Suprapubic skin (tissue), 4 donors: ENCODE data around the gene IKZF2. TPM values are rescaled to one million over a fixed set of nuclear protein-coding genes. Genes with fewer than 3 reads are reported as not detected.

Experiments used
- DNase-seq, 2 donors: peaks; one replicate each; pipeline ENCODE4 v3.0.0-alpha.2; 2019; ENCODE audit warnings: low spot score in 2 of 2
- H3K27ac ChIP-seq: fragments of 200-600 bp; sonication (generic); one replicate; pipeline ENCODE4 v1.5.1; 2019
- H3K27me3 ChIP-seq: fragments of 200-600 bp; sonication (generic); one replicate; pipeline ENCODE4 v1.5.1; 2019
- H3K36me3 ChIP-seq: fragments of 200-600 bp; sonication (generic); one replicate; pipeline ENCODE4 v1.5.1; 2019
- H3K4me1 ChIP-seq: fragments of 200-600 bp; sonication (generic); one replicate; pipeline ENCODE4 v1.5.1; 2019
- H3K4me3 ChIP-seq: fragments of 200-600 bp; sonication (generic); one replicate; pipeline ENCODE4 v1.5.1; 2019; ENCODE audit warnings: mild to moderate bottlenecking
- H3K9me3 ChIP-seq: fragments of 200-600 bp; sonication (generic); one replicate; pipeline ENCODE4 v1.5.1; 2019
- CTCF ChIP-seq, 2 donors: fragments of 200-600 bp in 1 of 2; fragments of 450-650 bp in 1 of 2; sonication (generic) in 1 of 2; IDR thresholded peaks; one replicate each; pipeline ENCODE4 v1.5.1; 2016 to 2019; ENCODE audit warnings: antibody characterized with exemption in 2 of 2, mild to moderate bottlenecking in 1 of 2, moderate library complexity in 1 of 2
- EP300 ChIP-seq: sonication (generic); formaldehyde crosslinking; IDR thresholded peaks from one replicate; pipeline ENCODE4 v1.6.1; 2017; ENCODE audit warnings: antibody characterized with exemption
- POLR2A ChIP-seq, 2 donors: fragments of 450-650 bp; IDR thresholded peaks; one replicate each; pipeline ENCODE4 v1.6.1; 2017; ENCODE audit warnings: antibody characterized with exemption in 2 of 2, mild to moderate bottlenecking in 2 of 2, moderate library complexity in 2 of 2
- POLR2AphosphoS5 ChIP-seq, 3 donors: sonication (generic); formaldehyde crosslinking; IDR thresholded peaks; one replicate each; pipeline ENCODE4 v1.6.1; 2017; ENCODE audit warnings: antibody characterized with exemption in 3 of 3
- WGBS: methylation state at CpG from one replicate; pipeline ENCODE4 v1.1.5; 2018; 5-methylcytosine and 5-hydroxymethylcytosine counted together
- total RNA-seq, 4 donors: library from RNA; depleted of rRNA; stranded (reverse); fragments of >200 nt; gene quantifications; one replicate each; pipeline ENCODE4 v1.1.0, GENCODE V29; 2016

The IKZF2 gene
- total RNA-seq, 4 donors from 2014 or later: 38.3 to 95.3 (median 66.5) TPM

DNA sequence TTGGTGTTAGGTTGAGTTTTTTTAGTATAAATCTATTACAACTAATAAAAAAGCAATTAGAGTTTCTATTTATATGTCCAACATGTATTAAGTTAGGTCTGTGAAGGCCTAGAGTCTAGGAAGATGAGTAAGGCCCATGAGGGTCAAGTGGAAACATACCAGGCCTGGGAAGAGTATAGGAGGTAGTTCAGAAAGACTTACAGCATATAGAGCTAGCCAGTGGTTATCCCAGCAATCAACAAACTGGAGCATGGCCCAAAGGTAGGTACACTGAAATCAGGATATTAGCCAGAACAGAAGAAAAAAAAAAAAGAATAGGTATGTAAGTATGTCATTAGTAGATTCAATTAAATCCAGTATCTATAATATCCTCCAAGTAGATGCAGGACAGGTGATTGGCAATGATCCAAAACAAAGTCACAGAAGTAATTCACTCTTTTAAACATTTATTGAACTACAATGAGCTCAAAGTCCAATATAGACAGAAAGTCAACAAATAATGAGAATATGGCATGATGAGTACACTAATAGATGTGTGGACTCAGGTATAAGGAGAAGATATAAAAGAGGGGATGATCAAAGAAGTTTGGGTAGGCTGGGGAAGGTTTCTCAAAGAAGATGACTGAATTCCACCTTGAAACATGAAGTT lies 70.3 kb downstream of the IKZF2 start:
- Histone ChIP-seq H3K27me3 (no peaks in the 10 kb centered on the region), H3K4me1 (no peaks in the 10 kb centered on the region), H3K9me3 (no peaks in the 10 kb centered on the region), H3K36me3 (no peaks in the 10 kb centered on the region), H3K27ac (no peak overlapping the region), H3K4me3 (no peak overlapping the region)
- no peak for DNase-seq
- TF ChIP-seq POLR2A (IDR thresholded peaks at IDR 0.05): no peak
- no peak for TF ChIP-seq POLR2AphosphoS5 (IDR thresholded peaks at IDR 0.05)
- no peak for TF ChIP-seq CTCF (IDR thresholded peaks at IDR 0.05)
- no peak for TF ChIP-seq EP300

GRCh38 chr2:213079756-213080155 lies 71.7 kb downstream of the IKZF2 start:
- H3K4me1 ChIP-seq: no peaks in the 10 kb centered on the region
- no peak overlapping the region for H3K27ac ChIP-seq
- TF ChIP-seq CTCF (IDR thresholded peaks at IDR 0.05) (no peak), POLR2A (IDR thresholded peaks at IDR 0.05) (no peak), EP300 (no peak), POLR2AphosphoS5 (IDR thresholded peaks at IDR 0.05) (no peak)
- no peak for DNase-seq
- H3K9me3 ChIP-seq: no peaks in the 10 kb centered on the region
- H3K27me3 ChIP-seq: no peaks in the 10 kb centered on the region
- no peak overlapping the region for H3K4me3 ChIP-seq
- H3K36me3 ChIP-seq: no peaks in the 10 kb centered on the region

DNA sequence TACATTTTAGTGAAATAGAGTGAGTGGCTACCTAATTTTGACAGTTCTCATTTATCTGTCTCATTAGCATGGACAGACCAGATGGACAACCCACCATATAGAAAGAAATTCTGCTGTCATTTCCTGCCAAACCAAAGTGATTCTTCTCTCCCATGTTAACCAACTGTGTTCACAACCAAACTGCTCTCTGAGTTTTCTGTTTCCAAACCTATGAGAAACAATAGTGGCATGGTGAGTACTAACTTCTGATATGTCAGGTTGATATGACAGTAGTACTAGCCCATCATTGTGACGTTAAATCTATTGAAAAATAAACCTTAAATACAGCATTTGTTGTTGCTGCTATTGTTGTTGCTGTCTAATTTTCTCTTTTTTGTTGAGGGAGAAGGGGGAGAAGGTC lies 72.7 kb downstream of the IKZF2 start:
- H3K4me3 ChIP-seq: no peak overlapping the region
- H3K4me1 ChIP-seq: no peaks in the 10 kb centered on the region
- no peaks in the 10 kb centered on the region for H3K9me3 ChIP-seq
- no peaks in the 10 kb centered on the region for H3K36me3 ChIP-seq
- WGBS: 97% methylated on average over 1 of the region's 1 CpG
- TF ChIP-seq POLR2AphosphoS5 (IDR thresholded peaks at IDR 0.05) (no peak), CTCF (IDR thresholded peaks at IDR 0.05) (no peak), POLR2A (IDR thresholded peaks at IDR 0.05) (no peak), EP300 (no peak)
- H3K27ac ChIP-seq: no peak overlapping the region
- no peaks in the 10 kb centered on the region for H3K27me3 ChIP-seq
- DNase-seq: no peak

DNA sequence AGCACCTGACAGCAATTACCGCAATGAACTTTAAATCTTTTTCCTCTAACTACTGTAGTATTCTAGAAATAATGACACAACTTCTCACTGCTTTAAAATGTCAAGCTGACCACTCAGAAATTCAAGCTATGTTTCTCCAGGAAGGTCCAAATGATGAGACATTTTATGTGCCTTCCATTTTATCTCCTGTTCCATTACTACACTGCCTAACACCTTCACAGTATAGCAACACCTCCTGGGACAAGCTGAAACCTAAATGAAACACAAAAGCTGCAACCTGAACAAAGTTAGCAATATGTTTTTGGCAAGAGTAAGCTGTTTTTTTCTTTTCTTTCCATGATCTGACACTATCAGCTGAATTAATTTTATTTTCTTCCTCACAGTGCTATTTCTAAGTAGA lies 81.9 kb downstream of the IKZF2 start:
- Histone ChIP-seq H3K4me3 (no peak overlapping the region), H3K27me3 (no peaks in the 10 kb centered on the region), H3K36me3 (no peaks in the 10 kb centered on the region), H3K27ac (no peak overlapping the region), H3K4me1 (peaks cover 26% of the 10 kb centered on the region), H3K9me3 (no peaks in the 10 kb centered on the region)
- no peak for DNase-seq
- no peak for TF ChIP-seq EP300
- no peak for TF ChIP-seq POLR2AphosphoS5 (IDR thresholded peaks at IDR 0.05)
- WGBS: 57% methylated on average over 1 of the region's 1 CpG

DNA sequence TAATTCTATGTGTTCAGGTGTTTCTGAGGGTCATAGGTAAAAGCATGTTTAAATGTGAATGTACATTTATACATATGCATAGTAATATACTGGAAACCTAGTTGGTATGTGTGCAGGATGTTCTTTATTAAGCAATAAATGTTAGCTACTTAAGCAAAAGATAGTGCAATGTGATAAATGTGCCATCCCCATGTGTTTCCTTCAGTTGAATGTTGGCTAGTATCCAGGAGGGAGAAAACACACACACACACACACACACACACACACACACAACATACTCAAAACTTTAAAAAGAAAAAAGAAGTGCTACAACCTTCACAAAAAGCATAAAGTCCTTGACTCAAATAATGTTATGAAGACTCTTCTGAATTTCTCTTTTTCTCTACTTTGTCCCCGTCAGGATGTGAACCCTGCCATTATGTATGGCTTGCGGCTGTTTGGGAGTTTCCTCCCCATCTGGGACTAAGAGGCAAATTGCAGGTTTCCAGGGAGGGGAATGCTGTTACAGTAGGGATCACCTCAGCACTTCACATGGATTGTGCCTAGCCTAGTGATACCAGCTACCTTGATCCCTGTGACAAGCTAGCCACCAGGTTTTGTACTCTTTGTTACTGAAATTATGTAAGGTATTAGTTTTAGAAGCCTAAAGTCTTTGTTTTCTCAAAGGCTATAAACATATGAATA lies 82.6 kb downstream of the IKZF2 start:
- WGBS: 77% methylated on average over 2 of the region's 2 CpGs
- no peaks in the 10 kb centered on the region for H3K36me3 ChIP-seq
- no peak for TF ChIP-seq CTCF (IDR thresholded peaks at IDR 0.05)
- no peak for TF ChIP-seq POLR2A (IDR thresholded peaks at IDR 0.05)
- no peak for TF ChIP-seq EP300
- TF ChIP-seq POLR2AphosphoS5 (IDR thresholded peaks at IDR 0.05): no peak

More for the DNA sequence above, 82.6 kb downstream of the IKZF2 start:
- no peak for DNase-seq
- Histone ChIP-seq H3K4me3 (no peak overlapping the region), H3K4me1 (peaks cover 26% of the 10 kb centered on the region), H3K27ac (no peak overlapping the region), H3K9me3 (no peaks in the 10 kb centered on the region), H3K27me3 (no peaks in the 10 kb centered on the region)
